CD4-positive, alpha-beta T cell treated with Interleukin-17A for 4 hours (primary cell): ENCODE measurements around the gene SERPINE1.

Experiments used
- DNase-seq: peaks from one replicate; pipeline ENCODE4 v3.0.0-alpha.2; 2020; ENCODE audit warnings: mixed read lengths

Gene SERPINE1

DNA sequence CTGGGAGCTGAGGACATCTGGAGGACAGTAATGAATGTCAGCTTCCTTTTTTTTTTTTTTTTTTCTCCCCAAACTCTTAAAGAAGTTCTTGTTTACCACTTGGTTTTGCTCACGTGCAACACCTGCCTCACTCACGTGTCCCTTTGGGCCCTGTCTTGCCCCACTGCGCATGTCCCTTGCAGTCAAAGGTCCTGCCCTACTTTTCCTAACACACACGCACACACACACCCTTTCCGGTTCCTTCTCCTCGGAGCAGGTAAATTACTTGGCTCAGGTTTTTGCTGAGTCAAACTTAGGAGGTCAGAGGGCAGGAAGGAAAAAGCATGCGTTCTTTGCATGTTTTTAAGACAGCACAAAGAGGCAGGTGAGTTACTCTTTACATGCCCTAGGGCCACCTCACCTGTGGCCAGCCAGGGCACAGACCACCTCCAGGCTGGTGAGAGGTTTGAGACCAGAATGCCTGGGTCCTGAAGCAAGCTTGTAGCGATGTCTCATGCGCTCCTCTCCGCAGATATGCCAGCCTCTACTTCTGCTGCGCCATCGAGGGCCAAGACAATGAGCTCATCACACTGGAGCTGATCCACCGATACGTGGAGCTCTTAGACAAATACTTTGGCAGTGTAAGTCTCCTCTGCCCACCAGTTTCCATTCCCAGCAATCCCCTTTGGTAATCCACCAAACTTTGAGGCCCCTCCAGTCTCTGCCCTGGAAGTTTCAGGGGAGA lies 30.1 kb downstream of the SERPINE1 start:
- no peak for DNase-seq

GRCh38 chr7:101159696-101160674 lies 33.1 kb downstream of the SERPINE1 start:
- no peak for DNase-seq

- no peak for DNase-seq
Observed at GRCh38 chr7:101160910-101161309, 34.0 kb downstream of the SERPINE1 start.

DNA sequence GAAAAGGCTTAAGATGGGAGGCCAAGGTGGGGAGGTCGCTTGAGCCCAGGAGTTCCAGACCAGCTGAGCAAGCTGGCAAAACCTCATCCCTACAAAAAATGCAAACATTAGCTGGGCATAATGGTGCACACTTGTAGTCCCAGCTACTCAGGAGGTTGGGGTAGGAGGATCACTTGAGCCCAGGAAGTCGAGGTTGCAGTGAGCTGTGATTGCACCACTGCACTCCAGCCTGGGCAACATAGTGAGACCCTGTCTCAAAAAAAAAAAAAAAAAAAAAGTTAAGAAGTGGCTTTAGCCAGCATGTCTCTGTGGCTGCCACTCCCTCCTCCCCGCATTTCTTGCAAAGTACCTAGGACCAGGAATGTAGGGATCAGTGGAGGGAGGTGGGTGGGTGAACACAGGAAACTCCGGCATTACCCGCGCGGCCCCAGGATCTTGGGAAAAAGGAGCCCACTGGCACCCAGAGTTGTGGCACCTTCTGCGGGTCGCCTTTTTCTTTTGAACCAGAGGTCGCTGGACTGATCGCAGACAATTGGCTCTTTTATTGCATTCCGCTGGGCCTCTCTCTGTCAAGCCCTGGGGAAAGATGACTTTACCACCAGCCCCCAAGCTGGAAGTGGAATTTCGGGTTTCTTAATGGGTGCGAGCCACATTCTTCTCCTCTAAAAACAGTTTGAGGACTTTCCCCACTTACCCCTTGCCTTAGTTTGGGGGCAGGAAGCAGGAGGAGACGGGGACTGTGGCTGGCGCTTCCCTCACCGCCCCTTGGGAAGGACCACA lies 35.0 kb downstream of the SERPINE1 start:
- DNase-seq = no peak

- no peak for DNase-seq
Observed at GRCh38 chr7:101162551-101163278, 35.8 kb downstream of the SERPINE1 start.

GRCh38 chr7:101163279-101164070 lies 36.6 kb downstream of the SERPINE1 start:
- DNase-seq = peak; percentile 62

DNA sequence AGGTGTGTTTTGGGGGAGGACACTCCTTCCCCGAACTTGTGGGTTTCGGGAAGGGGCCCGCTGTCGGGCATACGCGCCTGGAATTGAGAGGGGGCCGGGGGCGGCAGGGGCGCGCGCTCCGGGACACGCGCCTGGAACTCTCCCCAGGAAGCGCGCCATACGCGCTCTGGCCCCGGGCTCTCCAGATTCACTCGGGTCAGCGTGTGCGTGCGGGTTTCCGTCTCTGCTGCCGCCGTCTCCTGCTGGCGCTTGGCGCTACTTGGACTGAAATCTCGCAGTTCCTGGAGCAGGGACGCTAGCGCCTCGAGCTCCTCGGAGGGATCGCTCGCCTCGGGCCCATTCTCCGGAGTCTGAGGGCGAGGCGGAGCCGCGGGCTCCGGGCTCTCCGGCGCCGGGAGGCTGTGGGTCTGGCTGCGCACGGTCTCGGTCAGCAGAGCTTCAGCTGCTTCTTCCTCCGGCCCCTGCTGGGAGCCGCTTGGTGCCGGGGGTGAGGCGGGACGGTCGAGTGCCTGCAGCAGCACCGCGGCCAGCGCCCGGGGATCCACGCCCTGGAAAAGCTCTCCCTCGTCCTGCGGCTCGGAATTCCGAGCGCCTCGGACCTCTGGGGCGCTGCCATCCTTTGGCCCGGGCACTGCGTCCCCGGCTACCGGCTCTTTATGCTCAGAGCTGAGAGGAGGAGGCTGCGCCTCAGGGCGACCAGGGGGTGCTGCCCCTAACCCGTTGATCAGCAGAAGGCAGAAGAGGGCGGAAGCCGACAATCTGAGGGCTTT lies 37.4 kb downstream of the SERPINE1 start:
- peak; percentile 25 for DNase-seq

DNA sequence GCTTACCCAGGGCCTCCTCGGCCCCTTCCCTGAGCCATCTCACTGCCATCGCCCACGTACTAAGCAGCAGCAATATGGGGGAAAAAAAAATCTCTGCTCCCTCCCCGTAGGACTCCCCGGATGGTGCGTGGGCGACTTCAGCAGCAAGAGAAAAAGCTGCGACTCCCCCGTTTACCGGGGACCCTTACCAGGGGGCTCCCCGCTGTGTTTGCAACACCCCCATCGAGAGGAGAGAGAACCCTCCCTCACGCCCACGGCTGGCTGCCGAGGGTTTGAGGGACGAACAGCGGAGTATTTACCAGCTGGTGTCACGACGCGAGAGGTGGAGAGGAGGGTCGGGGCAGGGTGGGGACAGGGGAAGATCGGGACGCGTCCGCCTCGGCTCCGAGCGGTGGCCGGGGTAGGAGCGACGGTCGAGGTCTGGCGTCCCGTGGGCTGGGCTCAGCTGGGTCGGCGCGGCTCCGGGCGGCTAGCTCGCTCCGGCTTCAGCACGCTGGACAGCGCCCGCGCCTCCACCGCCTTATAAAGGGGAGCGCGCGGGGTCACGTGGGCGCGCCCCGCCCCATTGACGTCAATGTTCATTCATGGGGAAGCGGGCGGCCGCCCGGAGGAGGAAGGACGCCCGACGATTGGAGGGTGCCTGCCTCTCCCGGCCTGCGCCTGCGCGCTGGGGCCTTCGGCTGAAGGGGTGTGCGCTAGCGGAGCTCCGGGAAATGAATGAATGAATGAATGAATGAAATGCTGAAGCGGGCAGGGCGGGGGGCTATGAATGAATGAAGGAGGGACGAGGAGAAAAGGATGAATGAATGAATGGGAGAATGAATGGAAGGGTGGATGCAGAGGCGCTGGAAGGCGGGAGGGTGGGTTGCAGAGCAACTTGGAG lies 38.4 kb downstream of the SERPINE1 start, which contains the start of gene VGF:
Gene VGF (minus strand): TSS at position 495 of the 883 bp plus-strand sequence. CDS start 726 bp downstream, outside the sequence.
- DNase-seq = peak; percentile 94

GRCh38 chr7:101165958-101166647 lies 39.2 kb downstream of the SERPINE1 start:
- no peak for DNase-seq

GRCh38 chr7:101166648-101166908 lies 39.7 kb downstream of the SERPINE1 start:
- no peak for DNase-seq

- no peak for DNase-seq
Observed at GRCh38 chr7:101166909-101167644, 40.2 kb downstream of the SERPINE1 start.

GRCh38 chr7:101167645-101168411 lies 40.9 kb downstream of the SERPINE1 start:
- DNase-seq = no peak

DNA sequence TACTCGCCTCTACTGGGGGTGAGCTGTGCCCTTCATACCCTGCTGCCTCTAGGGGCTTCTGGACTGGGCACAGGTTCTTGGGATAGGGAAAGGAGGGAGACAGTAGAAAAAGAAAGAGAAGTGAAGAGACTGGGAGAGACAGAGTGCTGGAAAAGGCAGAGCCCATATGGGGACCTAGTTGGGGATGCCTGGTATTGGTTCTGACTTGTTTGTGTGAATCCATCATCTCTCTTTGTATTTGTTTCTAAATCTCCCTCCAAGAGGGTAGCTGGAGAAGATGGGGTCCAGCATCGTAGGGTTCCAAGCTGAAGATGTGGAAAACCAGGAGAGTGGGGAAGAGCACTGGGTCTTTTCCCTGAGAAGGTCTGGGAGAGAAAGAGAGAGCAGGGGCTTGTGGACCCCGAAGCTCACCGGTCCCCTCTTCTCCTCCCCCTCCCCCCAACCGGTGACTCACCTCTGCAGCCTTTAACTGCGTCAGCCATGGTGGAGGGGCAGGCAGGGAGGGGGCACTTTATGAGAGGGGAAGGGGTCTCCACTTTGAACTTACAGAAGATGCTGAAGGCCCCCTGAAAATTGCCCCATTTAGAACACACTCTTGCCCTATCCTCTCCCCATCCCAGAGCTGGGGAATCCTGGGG lies 41.6 kb downstream of the SERPINE1 start:
- DNase-seq = no peak

DNA sequence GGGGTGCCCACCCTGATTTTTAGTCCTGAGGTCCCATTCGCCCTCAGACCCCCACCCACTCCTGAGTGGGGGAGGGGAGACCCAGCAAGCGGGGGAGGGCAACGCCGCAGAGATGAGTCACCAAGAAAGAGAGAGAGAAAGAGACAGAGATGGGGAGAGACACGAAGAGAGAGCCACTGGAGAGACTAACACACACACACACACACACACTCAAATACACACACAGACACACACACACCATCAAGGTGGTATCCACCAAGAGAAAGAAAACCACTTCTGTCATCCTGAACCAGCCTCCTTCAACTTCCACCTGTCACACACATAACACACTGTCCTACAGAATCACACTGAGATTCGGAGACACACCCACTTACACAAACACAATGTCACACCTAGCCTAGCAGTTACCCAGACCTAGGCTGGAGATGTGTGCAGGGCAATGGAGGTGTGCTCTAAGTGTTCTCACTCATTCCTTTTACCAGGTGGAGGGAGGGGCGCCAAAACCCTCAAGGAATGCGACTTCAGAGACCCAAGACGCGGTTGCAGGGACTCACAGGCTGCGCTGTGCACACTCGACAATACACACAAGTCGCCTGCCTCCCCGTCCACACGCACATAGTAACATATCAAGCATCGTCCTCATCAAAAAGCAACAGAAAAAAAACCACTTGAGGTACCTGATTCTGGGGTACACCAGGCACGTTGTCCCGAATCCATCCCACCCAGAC lies 42.4 kb downstream of the SERPINE1 start:
- DNase-seq = no peak

DNA sequence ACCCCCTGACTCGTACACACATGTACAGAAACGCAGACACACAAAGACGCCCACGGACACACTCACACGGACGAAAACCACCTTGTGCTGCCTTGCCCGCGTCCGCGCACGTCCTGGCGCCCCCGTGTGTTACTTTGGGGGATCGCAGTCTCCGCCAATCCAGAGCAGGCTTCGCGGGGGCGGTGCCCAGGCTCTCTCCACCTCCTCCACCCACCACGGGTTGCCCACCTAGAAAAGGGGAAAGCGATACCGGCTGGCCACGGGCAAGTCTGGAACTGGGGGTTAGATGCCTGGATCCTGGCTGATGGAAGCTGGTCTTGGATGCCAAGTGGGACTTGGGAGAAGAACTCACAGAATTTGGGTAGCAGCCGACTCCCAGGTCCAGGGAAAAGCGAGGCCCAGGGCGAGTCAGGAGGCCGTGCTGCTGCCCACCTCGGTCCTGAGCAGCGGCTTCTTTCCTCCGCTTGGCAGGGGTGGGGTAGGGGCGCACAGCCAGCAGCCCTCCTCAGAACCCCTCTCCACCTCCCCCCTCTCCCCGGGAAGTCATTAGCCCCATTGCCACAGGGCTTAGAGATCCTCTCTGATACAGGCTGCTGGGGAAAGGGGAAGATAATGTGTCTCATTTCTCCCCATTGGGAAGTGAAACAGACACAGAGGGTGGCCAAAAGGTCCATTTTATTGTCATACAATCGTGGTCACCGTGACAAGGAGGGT lies 43.1 kb downstream of the SERPINE1 start:
- DNase-seq = peak; percentile 85
